GM18873 (cell line): ENCODE measurements around the gene TRIM56.
"Not testable (repeated sequence)": the region's sequence is repeated elsewhere in the genome, so short reads cannot be mapped to it uniquely, and the experiment has no call there.

Experiments
- ATAC-seq: cut with Tn5 transposase; IDR thresholded peaks from one replicate; pipeline ENCODE4 v1.9.1; 2021; ENCODE audit warnings: mild to moderate bottlenecking, moderate library complexity, moderate number of reproducible peaks; ENCODE audit not compliant: unreplicated experiment, low FRiP score

Gene TRIM56

GRCh38 chr7:101109368-101109767 is 24.1 kb downstream of the TRIM56 start:
- ATAC-seq, result no peak

GRCh38 chr7:101111261-101111660 is 26.0 kb downstream of the TRIM56 start:
- no peak for ATAC-seq

- ATAC-seq, result no peak
These were observed 27.0 kb downstream of the TRIM56 start for GRCh38 chr7:101112233-101112632.

- ATAC-seq, result not testable (repeated sequence)
These were observed 27.9 kb downstream of the TRIM56 start for GRCh38 chr7:101113140-101113539.

- no peak for ATAC-seq
These were observed 28.6 kb downstream of the TRIM56 start for GRCh38 chr7:101113836-101114235.

GRCh38 chr7:101114492-101114891 is 29.2 kb downstream of the TRIM56 start:
- ATAC-seq, result no peak

GRCh38 chr7:101115215-101115614 is 29.9 kb downstream of the TRIM56 start:
- ATAC-seq, result no peak

- no peak for ATAC-seq
These were observed 31.6 kb downstream of the TRIM56 start for GRCh38 chr7:101116898-101117297.

- ATAC-seq, result no peak
These were observed 33.6 kb downstream of the TRIM56 start for GRCh38 chr7:101118856-101119255.

GRCh38 chr7:101119876-101120275 is 34.6 kb downstream of the TRIM56 start:
- ATAC-seq, result no peak

- ATAC-seq, result no peak
These were observed 35.0 kb downstream of the TRIM56 start for GRCh38 chr7:101120315-101120714.

GRCh38 chr7:101121631-101121990 is 36.3 kb downstream of the TRIM56 start:
- not testable (repeated sequence) for ATAC-seq

- ATAC-seq, result no peak
These were observed 37.0 kb downstream of the TRIM56 start for GRCh38 chr7:101121991-101122932.

GRCh38 chr7:101122933-101123702 is 37.8 kb downstream of the TRIM56 start:
- no peak for ATAC-seq

GRCh38 chr7:101123703-101124068 is 38.4 kb downstream of the TRIM56 start:
- ATAC-seq, result no peak

- ATAC-seq, result no peak
These were observed 39.2 kb downstream of the TRIM56 start for GRCh38 chr7:101124376-101125056.

GRCh38 chr7:101125989-101126650 is 40.8 kb downstream of the TRIM56 start:
- no peak for ATAC-seq

- peak; percentile 43 for ATAC-seq
These were observed 41.6 kb downstream of the TRIM56 start, which contains the start of gene SERPINE1 for GRCh38 chr7:101126651-101127459. Gene SERPINE1, plus strand, starts transcription at chr7:101127104. Its CDS starts 1,290 bp downstream, at chr7:101128394.

- ATAC-seq, result no peak
These were observed 42.3 kb downstream of the TRIM56 start for GRCh38 chr7:101127460-101128039.
